Amniotic stem cell (primary cell): ENCODE measurements around the gene YBEY.

Source experiments
- DNase-seq: peaks from one replicate; lab custom pipeline; 2025; lab: John Stamatoyannopoulos, UW

Gene YBEY

GRCh38 chr21:46327711-46328110 is 41.6 kb downstream of the YBEY start:
- DNase-seq = no peak

GRCh38 chr21:46328151-46328550 is 42.0 kb downstream of the YBEY start:
- no peak for DNase-seq

- DNase-seq = no peak
Measured at GRCh38 chr21:46329796-46330195, 43.7 kb downstream of the YBEY start.

GRCh38 chr21:46334351-46335140 is 48.4 kb downstream of the YBEY start:
- DNase-seq = no peak

GRCh38 chr21:46336603-46337002 is 50.5 kb downstream of the YBEY start:
- no peak for DNase-seq

- DNase-seq = no peak
Measured at GRCh38 chr21:46340998-46341397, 54.9 kb downstream of the YBEY start.

GRCh38 chr21:46344219-46344915 is 58.2 kb downstream of the YBEY start:
- DNase-seq = no peak

- DNase-seq = no peak
Measured at GRCh38 chr21:46345861-46346260, 59.7 kb downstream of the YBEY start.

GRCh38 chr21:46346296-46347202 is 60.4 kb downstream of the YBEY start:
- no peak for DNase-seq

GRCh38 chr21:46347203-46347550 is 61.0 kb downstream of the YBEY start:
- no peak for DNase-seq
